Body of pancreas (tissue), 4 donors: ENCODE results near the gene TMC8.

Experiments used
- CTCF ChIP-seq, 7 experiments: fragments of 450-650 bp in 4 of 7; fragments of 200-600 bp in 3 of 7; sonication (generic) in 3 of 7; IDR thresholded peaks; one replicate each; pipeline ENCODE4 v1.5.1; 2016 to 2019; ENCODE audit warnings: antibody characterized with exemption in 7 of 7
- POLR2A ChIP-seq, 3 donors: fragments of 450-650 bp; IDR thresholded peaks; one replicate each; pipeline ENCODE4 v1.6.1; 2016; ENCODE audit warnings: antibody characterized with exemption in 3 of 3, mild to moderate bottlenecking in 2 of 3

- TF ChIP-seq CTCF (IDR thresholded peaks at IDR 0.05) (no peak), POLR2A (IDR thresholded peaks at IDR 0.05) (no peak)
Measured at GRCh38 chr17:78113804-78114785, 16.5 kb upstream of the TMC8 start.
